Measurements from ENCODE around the gene ROR2. TPM values are rescaled to one million over a fixed set of nuclear protein-coding genes. Genes with fewer than 3 reads are reported as not detected.

ROR2 gene
- total and polyA plus RNA-seq, 2 of the 13 experiments (the other 11 are each of a cell fraction or from before 2014, with no cell fraction given) = not detected

DNA sequence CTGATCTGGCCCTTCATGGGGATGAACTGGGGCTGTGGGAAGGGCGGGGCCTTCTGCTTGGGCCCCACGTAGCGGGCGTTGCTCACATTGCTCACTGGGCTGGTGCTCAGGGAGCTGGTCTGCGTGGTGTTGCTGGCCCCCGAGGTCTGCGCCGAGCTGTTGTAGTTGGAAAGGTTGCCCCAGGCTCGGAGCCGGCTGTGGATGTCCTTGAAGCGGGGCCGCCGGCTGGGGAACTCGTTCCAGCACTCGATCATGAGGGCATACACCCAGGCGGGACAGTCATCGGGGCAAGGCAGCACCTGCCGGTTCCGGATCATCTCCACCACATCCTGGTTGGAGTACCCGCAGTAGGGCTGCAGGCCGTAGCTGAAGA is 226.0 kb downstream of the ROR2 start:
- no CpG with 5 or more reads among the region's 21 CpGs for WGBS (ENCODE audit: low lambda C conversion rate)
- POLR2A ChIA-PET = no interaction called here
- intact Hi-C loops (cut with micrococcal nuclease; ENCODE audit: unreplicated experiment) (no loop called here), in situ Hi-C loops (cut with HindIII; ENCODE audit: extremely low pct_ligation_motif_present, low pct_unique_long_range_greater_than_20kb) (no loop called here)
- Histone ChIP-seq H3K36me3 (replicated peaks in 1 of 2; ENCODE audit: control insufficient read depth in 1 of 2, insufficient read depth in 2 of 2, low read length in 2 of 2) (no peaks in the 10 kb centered on the region), H3K79me2 (ENCODE audit: insufficient read depth, low read length) (no peaks in the 10 kb centered on the region), H3K9me3 (ENCODE audit: low read length) (no peaks in the 10 kb centered on the region), H3K4me2 (ENCODE audit: low read depth, low read length) (no peak overlapping the region), H3K9ac (ENCODE audit: insufficient read depth, low read depth, low read length) (no peak overlapping the region), H3K27ac (ENCODE audit: extremely low read length, insufficient read depth, low read length) (no peak overlapping the region), H2AFZ (ENCODE audit: low read length) (no peak overlapping the region), H4K20me1 (ENCODE audit: insufficient read depth, low read length) (no peaks in the 10 kb centered on the region), H3K4me1 (ENCODE audit: insufficient read depth, low read length) (0 out of 2 replicates have a peak, but pooled peaks cover 8% of the 10 kb centered on the region), H3K4me3 (replicated peaks in 1 of 3; ENCODE audit: insufficient read depth in 1 of 3, low read depth in 2 of 3, low read length in 3 of 3) (no peak overlapping the region), H3K27me3 (ENCODE audit: control insufficient read depth in 1 of 2, insufficient read depth in 2 of 2, low read length in 2 of 2) (peaks cover 4 to 29% of the 10 kb centered on the region in 2 experiments; a peak in 4 of 5 replicates)
- CTCF ChIA-PET (ENCODE audit: low intra/inter-chr PET ratio, low total read pairs) = no interaction called here
- BruUV-seq (replicated peaks) = no TSS peak
- DNase-seq (ENCODE audit: low spot score) = no peak
- no peak for ATAC-seq
- FAIRE-seq = no peak
- no peak for TF ChIP-seq ZNF318 (CRISPR knock-in tag; IDR thresholded peaks at IDR 0.05)
- TF ChIP-seq POLR2A (IDR thresholded peaks at IDR 0.05; ENCODE audit: insufficient read depth in 1 of 2, low read depth in 2 of 2, low read length in 2 of 2) = no peak
- no peak for TF ChIP-seq ZNF441 (CRISPR knock-in tag; IDR thresholded peaks at IDR 0.05; ENCODE audit: borderline replicate concordance)
- no peak for TF ChIP-seq ZBTB20 (CRISPR knock-in tag; IDR thresholded peaks at IDR 0.05; ENCODE audit: borderline replicate concordance, low read depth)
- TF ChIP-seq SYNCRIP (IDR thresholded peaks at IDR 0.05; ENCODE audit: insufficient read depth, low read depth, low read length) = no peak
- TF ChIP-seq ZBTB1 (CRISPR knock-in tag; IDR thresholded peaks at IDR 0.05; ENCODE audit: borderline replicate concordance) = no peak
- TF ChIP-seq ERF (CRISPR knock-in tag; IDR thresholded peaks at IDR 0.05) = no peak
- TF ChIP-seq, protein P1, sequence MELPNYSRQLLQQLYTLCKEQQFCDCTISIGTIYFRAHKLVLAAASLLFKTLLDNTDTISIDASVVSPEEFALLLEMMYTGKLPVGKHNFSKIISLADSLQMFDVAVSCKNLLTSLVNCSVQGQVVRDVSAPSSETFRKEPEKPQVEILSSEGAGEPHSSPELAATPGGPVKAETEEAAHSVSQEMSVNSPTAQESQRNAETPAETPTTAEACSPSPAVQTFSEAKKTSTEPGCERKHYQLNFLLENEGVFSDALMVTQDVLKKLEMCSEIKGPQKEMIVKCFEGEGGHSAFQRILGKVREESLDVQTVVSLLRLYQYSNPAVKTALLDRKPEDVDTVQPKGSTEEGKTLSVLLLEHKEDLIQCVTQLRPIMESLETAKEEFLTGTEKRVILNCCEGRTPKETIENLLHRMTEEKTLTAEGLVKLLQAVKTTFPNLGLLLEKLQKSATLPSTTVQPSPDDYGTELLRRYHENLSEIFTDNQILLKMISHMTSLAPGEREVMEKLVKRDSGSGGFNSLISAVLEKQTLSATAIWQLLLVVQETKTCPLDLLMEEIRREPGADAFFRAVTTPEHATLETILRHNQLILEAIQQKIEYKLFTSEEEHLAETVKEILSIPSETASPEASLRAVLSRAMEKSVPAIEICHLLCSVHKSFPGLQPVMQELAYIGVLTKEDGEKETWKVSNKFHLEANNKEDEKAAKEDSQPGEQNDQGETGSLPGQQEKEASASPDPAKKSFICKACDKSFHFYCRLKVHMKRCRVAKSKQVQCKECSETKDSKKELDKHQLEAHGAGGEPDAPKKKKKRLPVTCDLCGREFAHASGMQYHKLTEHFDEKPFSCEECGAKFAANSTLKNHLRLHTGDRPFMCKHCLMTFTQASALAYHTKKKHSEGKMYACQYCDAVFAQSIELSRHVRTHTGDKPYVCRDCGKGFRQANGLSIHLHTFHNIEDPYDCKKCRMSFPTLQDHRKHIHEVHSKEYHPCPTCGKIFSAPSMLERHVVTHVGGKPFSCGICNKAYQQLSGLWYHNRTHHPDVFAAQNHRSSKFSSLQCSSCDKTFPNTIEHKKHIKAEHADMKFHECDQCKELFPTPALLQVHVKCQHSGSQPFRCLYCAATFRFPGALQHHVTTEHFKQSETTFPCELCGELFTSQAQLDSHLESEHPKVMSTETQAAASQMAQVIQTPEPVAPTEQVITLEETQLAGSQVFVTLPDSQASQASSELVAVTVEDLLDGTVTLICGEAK (IDR thresholded peaks at IDR 0.05) = no peak
- TF ChIP-seq, protein P1 (CRISPR knock-in tag; IDR thresholded peaks at IDR 0.05) = no peak
